Activated CD8-positive, alpha-beta T cell treated with anti-CD3 and anti-CD28 coated beads, Interleukin-2, amount 10 ng/mL, durations not matched to agents 7 days and 5 days (primary cell): ENCODE measurements around the gene XRRA1. TPM values are rescaled to one million over a fixed set of nuclear protein-coding genes. Genes with fewer than 3 reads are reported as not detected.
"Not testable (repeated sequence)": the region's sequence is repeated elsewhere in the genome, so short reads cannot be mapped to it uniquely, and the experiment has no call there.

Experiments used
- ATAC-seq: fragments of 150-1000 bp; cut with Tn5 transposase; one replicate; pipeline ENCODE4 v1.10.0; 2021; ENCODE audit warnings: moderate library complexity
- CTCF ChIA-PET: fragments of 350-600 bp; sonication (Branson Sonifier 250); formaldehyde crosslinking; loops from one replicate; lab custom pipeline; 2021; ENCODE audit warnings: antibody characterized with exemption; lab: Charles Lee
- POLR2A ChIA-PET: fragments of 350-600 bp; sonication (Branson Sonifier 250); formaldehyde crosslinking; loops from one replicate; lab custom pipeline; 2021; ENCODE audit warnings: antibody characterized with exemption; lab: Charles Lee
- DNase-seq: peaks from one replicate; pipeline ENCODE4 v3.0.0-alpha.2; 2020
- H3K27ac Mint-ChIP-seq: one replicate; pipeline ENCODE4 v1.8.0; 2021; ENCODE audit warnings: mild to moderate bottlenecking, mixed read lengths
- H3K27me3 Mint-ChIP-seq: one replicate; pipeline ENCODE4 v1.8.0; 2021; ENCODE audit warnings: low read depth, mixed read lengths
- H3K36me3 Mint-ChIP-seq: one replicate; pipeline ENCODE4 v1.8.0; 2021; ENCODE audit warnings: low read depth, mixed read lengths
- H3K4me1 Mint-ChIP-seq: one replicate; pipeline ENCODE4 v1.8.0; 2021; ENCODE audit warnings: low read depth, mixed read lengths
- H3K4me3 Mint-ChIP-seq: one replicate; pipeline ENCODE4 v1.8.0; 2021; ENCODE audit warnings: mild to moderate bottlenecking, mixed read lengths
- H3K9me3 Mint-ChIP-seq: one replicate; pipeline ENCODE4 v1.8.0; 2022; ENCODE audit warnings: mixed read lengths; ENCODE audit not compliant: insufficient read depth
- total RNA-seq, 2 experiments: library from RNA; stranded (reverse); gene quantifications; one replicate each; pipeline ENCODE4 v1.2.3, GENCODE V29; 2021

XRRA1 gene
- total RNA-seq, 2 experiments from 2014 or later: 16.6 to 19.0 TPM

GRCh38 chr11:74846770-74847169, 102.1 kb downstream of the XRRA1 start:
- Mint-ChIP-seq H3K27ac (no peak overlapping the region), H3K9me3 (no peaks in the 10 kb centered on the region), H3K4me3 (no peak overlapping the region), H3K4me1 (peaks cover 11% of the 10 kb centered on the region), H3K27me3 (no peaks in the 10 kb centered on the region), H3K36me3 (peaks cover 46% of the 10 kb centered on the region)
- no peak for DNase-seq
- no peak for ATAC-seq
- ChIA-PET POLR2A (no interaction called here), CTCF (no interaction called here)

DNA sequence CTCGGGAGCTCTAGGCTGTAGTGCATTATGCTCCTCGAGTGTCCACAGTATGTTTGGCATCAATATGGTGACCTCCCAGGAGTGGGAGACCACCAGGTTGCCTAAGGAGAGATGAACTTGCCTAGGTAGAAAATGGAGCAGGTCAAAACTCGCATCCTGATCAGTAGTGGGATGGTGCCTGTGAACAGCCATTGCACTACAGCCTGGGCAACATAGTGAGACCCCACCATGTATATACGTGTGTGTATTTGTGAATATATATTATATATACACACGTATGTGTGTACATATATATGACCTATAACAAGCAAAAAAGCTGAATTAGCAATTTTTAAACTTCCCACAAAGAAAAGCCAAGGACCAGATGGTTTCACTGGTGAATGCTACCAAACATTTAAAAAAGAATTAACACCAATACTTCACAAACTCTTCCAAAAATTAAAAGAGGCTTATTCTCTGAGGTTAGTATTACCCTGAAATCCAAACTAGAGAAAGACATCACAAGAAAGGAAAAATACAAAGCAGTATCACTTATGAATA, 102.8 kb downstream of the XRRA1 start:
- H3K27me3 Mint-ChIP-seq: no peaks in the 10 kb centered on the region
- ChIA-PET CTCF (no interaction called here), POLR2A (no interaction called here)
- ATAC-seq (no peak), DNase-seq (no peak)
- H3K27ac Mint-ChIP-seq: no peak overlapping the region
- peaks cover 51% of the 10 kb centered on the region for H3K36me3 Mint-ChIP-seq
- no peak overlapping the region for H3K4me3 Mint-ChIP-seq
- H3K4me1 Mint-ChIP-seq: peaks cover 11% of the 10 kb centered on the region
- no peaks in the 10 kb centered on the region for H3K9me3 Mint-ChIP-seq

DNA sequence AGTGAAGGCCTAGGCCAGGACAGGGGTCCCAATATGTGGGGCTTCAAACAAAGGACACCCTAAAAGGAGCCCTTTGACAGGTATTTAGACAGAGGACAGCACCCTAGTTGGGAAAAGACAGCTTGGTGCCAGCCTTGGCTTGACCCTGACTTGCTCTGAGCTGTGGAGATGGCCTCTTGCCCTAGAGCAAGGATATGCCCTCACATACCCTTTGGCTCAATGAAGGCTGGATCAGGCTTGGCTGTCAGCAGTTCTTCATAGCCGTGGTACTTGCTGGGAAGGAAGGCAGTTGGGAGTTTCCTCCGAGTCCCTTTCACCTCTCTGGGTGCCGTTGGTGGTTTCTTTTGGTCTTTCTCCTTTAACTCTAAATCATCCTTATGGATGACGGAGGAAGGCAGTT, 104.0 kb downstream of the XRRA1 start:
- Mint-ChIP-seq H3K4me1 (peaks cover 11% of the 10 kb centered on the region), H3K36me3 (peaks cover 53% of the 10 kb centered on the region), H3K9me3 (no peaks in the 10 kb centered on the region), H3K4me3 (no peak overlapping the region), H3K27me3 (no peaks in the 10 kb centered on the region), H3K27ac (no peak overlapping the region)
- ATAC-seq (no peak), DNase-seq (no peak)
- CTCF ChIA-PET: no interaction called here
- POLR2A ChIA-PET: no interaction called here

- H3K27ac Mint-ChIP-seq: no peak overlapping the region
- CTCF ChIA-PET: no interaction called here
Measured at GRCh38 chr11:74844072-74844471, 104.8 kb downstream of the XRRA1 start.

DNA sequence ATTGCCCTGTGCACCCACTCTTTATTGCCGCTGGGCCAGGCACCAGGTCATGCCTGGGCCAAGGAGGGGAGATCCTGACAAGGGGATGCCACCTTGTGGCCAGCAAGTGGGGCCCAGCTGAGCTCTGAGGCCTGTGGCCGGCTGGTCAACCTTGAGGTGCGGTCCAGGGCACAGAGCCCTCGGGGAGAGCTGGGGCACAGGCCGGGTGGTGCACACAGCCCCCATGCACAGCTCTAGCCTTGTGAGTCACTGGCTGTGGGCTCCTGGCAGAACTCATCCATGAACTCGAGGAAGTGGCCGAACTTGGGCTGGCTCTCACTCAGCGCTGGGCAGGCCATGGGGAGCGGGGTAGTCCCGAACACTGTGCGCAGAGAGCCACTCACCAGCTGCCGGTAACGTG, 105.9 kb downstream of the XRRA1 start:
- H3K36me3 Mint-ChIP-seq: peaks cover 60% of the 10 kb centered on the region
- no peaks in the 10 kb centered on the region for H3K27me3 Mint-ChIP-seq
- no peak overlapping the region for H3K27ac Mint-ChIP-seq
- no peak for ATAC-seq
- ChIA-PET POLR2A (interaction anchor here (0.6 kb wide), 1 partner anchor 316 kb away, joined by 3 read pairs; no protein-coding TSS in a partner anchor), CTCF (no interaction called here)
- H3K9me3 Mint-ChIP-seq: no peaks in the 10 kb centered on the region
- no peak overlapping the region for H3K4me3 Mint-ChIP-seq
- H3K4me1 Mint-ChIP-seq: peaks cover 14% of the 10 kb centered on the region
- no peak for DNase-seq

More at GRCh38 chr11:74844072-74844471, 104.8 kb downstream of the XRRA1 start:
- Mint-ChIP-seq H3K9me3 (no peaks in the 10 kb centered on the region), H3K4me3 (no peak overlapping the region), H3K27me3 (no peaks in the 10 kb centered on the region), H3K4me1 (peaks cover 11% of the 10 kb centered on the region), H3K36me3 (peaks cover 57% of the 10 kb centered on the region)
- ATAC-seq: no peak
- DNase-seq: no peak
- POLR2A ChIA-PET: no interaction called here

- DNase-seq: no peak
- CTCF ChIA-PET: interaction anchor here (0.9 kb wide), 1 partner anchor 20 kb away, joined by 3 read pairs; no protein-coding TSS in a partner anchor
- Mint-ChIP-seq H3K27me3 (no peaks in the 10 kb centered on the region), H3K4me1 (peaks cover 4% of the 10 kb centered on the region), H3K36me3 (peaks cover 68% of the 10 kb centered on the region), H3K4me3 (no peak overlapping the region), H3K27ac (no peak overlapping the region), H3K9me3 (no peaks in the 10 kb centered on the region)
- no peak for ATAC-seq
- POLR2A ChIA-PET: no interaction called here
Measured at GRCh38 chr11:74840486-74840885, 108.4 kb downstream of the XRRA1 start.

GRCh38 chr11:74839971-74840370, 108.9 kb downstream of the XRRA1 start:
- peaks cover 67% of the 10 kb centered on the region for H3K36me3 Mint-ChIP-seq
- no peak overlapping the region for H3K4me3 Mint-ChIP-seq
- H3K9me3 Mint-ChIP-seq: no peaks in the 10 kb centered on the region
- ChIA-PET CTCF (interaction anchor here (0.9 kb wide), 1 partner anchor 20 kb away, joined by 3 read pairs; no protein-coding TSS in a partner anchor), POLR2A (no interaction called here)
- no peak overlapping the region for H3K27ac Mint-ChIP-seq
- DNase-seq: no peak
- peaks cover 4% of the 10 kb centered on the region for H3K4me1 Mint-ChIP-seq
- no peaks in the 10 kb centered on the region for H3K27me3 Mint-ChIP-seq
- no peak for ATAC-seq

GRCh38 chr11:74839446-74839845, 109.4 kb downstream of the XRRA1 start:
- no peaks in the 10 kb centered on the region for H3K9me3 Mint-ChIP-seq
- peaks cover 4% of the 10 kb centered on the region for H3K4me1 Mint-ChIP-seq
- ATAC-seq: no peak
- H3K27me3 Mint-ChIP-seq: no peaks in the 10 kb centered on the region
- H3K36me3 Mint-ChIP-seq: peaks cover 70% of the 10 kb centered on the region
- no peak overlapping the region for H3K4me3 Mint-ChIP-seq
- no peak for DNase-seq
- CTCF ChIA-PET: interaction anchor here (0.9 kb wide), 1 partner anchor 19 kb away, joined by 3 read pairs; no protein-coding TSS in a partner anchor
- H3K27ac Mint-ChIP-seq: no peak overlapping the region
- POLR2A ChIA-PET: no interaction called here

DNA sequence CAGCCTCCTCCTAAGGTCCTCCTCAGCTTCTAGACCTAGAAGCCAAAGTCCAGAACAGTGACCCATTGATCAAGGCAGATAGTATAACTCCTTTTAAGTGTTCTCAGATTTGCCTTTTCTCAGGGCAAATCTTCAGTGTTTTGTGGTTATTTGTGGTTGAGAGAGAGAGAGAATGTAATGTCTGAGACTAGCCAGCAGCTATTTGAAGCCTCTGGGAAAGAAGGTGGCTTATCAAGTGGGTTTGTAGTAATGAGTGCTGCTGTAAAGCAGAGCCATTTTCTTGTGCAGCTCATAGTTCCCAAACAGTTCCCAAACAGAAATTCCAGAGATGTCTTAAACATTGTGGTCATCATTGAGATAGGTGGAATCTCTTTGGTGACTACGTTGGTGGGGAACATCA, 110.7 kb downstream of the XRRA1 start:
- Mint-ChIP-seq H3K36me3 (peaks cover 63% of the 10 kb centered on the region), H3K9me3 (no peaks in the 10 kb centered on the region), H3K4me1 (peaks cover 4% of the 10 kb centered on the region), H3K27me3 (no peaks in the 10 kb centered on the region), H3K4me3 (no peak overlapping the region), H3K27ac (peak overlapping the region; percentile 10)
- ChIA-PET POLR2A (no interaction called here), CTCF (interaction anchor here (1.2 kb wide), 1 partner anchor 99 kb away, joined by 3 read pairs; no protein-coding TSS in a partner anchor)
- no peak for DNase-seq
- no peak for ATAC-seq

- no peaks in the 10 kb centered on the region for H3K9me3 Mint-ChIP-seq
- DNase-seq: no peak
- H3K27me3 Mint-ChIP-seq: no peaks in the 10 kb centered on the region
- H3K27ac Mint-ChIP-seq: no peak overlapping the region
- POLR2A ChIA-PET: no interaction called here
- no peak for ATAC-seq
- H3K4me1 Mint-ChIP-seq: peaks cover 4% of the 10 kb centered on the region
- H3K36me3 Mint-ChIP-seq: peaks cover 58% of the 10 kb centered on the region
- H3K4me3 Mint-ChIP-seq: no peak overlapping the region
- CTCF ChIA-PET: interaction anchor here (1.2 kb wide), 1 partner anchor 98 kb away, joined by 3 read pairs; no protein-coding TSS in a partner anchor
Measured at GRCh38 chr11:74837191-74837590, 111.7 kb downstream of the XRRA1 start.

GRCh38 chr11:74826901-74827300, 122.0 kb downstream of the XRRA1 start:
- no peaks in the 10 kb centered on the region for H3K4me1 Mint-ChIP-seq
- H3K27ac Mint-ChIP-seq: no peak overlapping the region
- DNase-seq (no peak), ATAC-seq (no peak)
- peaks cover 52% of the 10 kb centered on the region for H3K9me3 Mint-ChIP-seq
- ChIA-PET CTCF (no interaction called here), POLR2A (no interaction called here)
- no peak overlapping the region for H3K4me3 Mint-ChIP-seq
- peaks cover 87% of the 10 kb centered on the region for H3K36me3 Mint-ChIP-seq
- no peaks in the 10 kb centered on the region for H3K27me3 Mint-ChIP-seq

DNA sequence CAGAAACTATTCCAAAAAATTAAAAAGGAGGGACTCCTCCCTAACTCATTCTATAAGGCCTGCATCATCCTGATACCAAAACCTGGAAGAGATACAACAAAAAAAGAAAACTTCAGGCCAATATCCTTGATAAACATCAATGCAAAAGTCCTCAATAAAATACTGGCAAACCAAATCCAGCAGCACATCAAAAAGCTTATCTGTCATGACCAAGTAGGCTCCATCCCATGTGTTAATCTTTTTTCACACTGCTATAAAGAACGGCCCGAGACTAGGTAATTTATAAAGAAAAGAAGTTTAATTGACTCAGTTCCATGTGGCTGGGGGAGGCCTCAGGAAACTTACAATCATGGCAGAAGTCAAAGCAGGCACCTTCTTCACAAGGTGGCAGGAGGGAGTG, 123.3 kb downstream of the XRRA1 start:
- DNase-seq, ATAC-seq, CTCF ChIA-PET, H3K4me3 Mint-ChIP-seq, H3K27me3 Mint-ChIP-seq, POLR2A ChIA-PET, H3K4me1 Mint-ChIP-seq, H3K27ac Mint-ChIP-seq: not testable (repeated sequence)
- H3K9me3 Mint-ChIP-seq: peaks cover 52% of the 10 kb centered on the region
- peaks cover 86% of the 10 kb centered on the region for H3K36me3 Mint-ChIP-seq
